Kidney (tissue), 22 donors: ENCODE measurements around the gene LCE3D. TPM values are rescaled to one million over a fixed set of nuclear protein-coding genes. Genes with fewer than 3 reads are reported as not detected.

Experiments used
- DNase-seq, 5 donors: peaks; one replicate each; pipeline ENCODE4 v3.0.0-alpha.2; 2013 to 2020
- FAIRE-seq: peaks from 2 replicates; lab custom pipeline; 2012; peaks lifted over from hg19 to GRCh38; lab: Jason Lieb, UNC
- H3K27ac ChIP-seq, 2 donors: one replicate each; pipeline ENCODE4 v1.7.0; 2013; ENCODE audit warnings: low read depth in 2 of 2, low read length in 2 of 2, inconsistent platforms in 1 of 2
- H3K27me3 ChIP-seq: one replicate; pipeline ENCODE4 v1.7.1; 2013; ENCODE audit warnings: low read length, inconsistent platforms; ENCODE audit not compliant: control insufficient read depth, insufficient read depth
- H3K36me3 ChIP-seq, 3 donors: one replicate each; pipeline versions ENCODE4 v1.7.0 to v1.7.1; 2013; ENCODE audit warnings: low read length in 3 of 3, control low read depth in 1 of 3, inconsistent platforms in 1 of 3; ENCODE audit not compliant: insufficient read depth in 3 of 3, control insufficient read depth in 2 of 3
- H3K4me1 ChIP-seq, 3 donors: one replicate each; pipeline versions ENCODE4 v1.7.0 to v1.7.1; 2013; ENCODE audit warnings: low read length in 3 of 3, inconsistent platforms in 1 of 3, low read depth in 1 of 3; ENCODE audit not compliant: control insufficient read depth in 2 of 3, insufficient read depth in 2 of 3
- H3K4me3 ChIP-seq, 3 donors: one replicate each; pipeline versions ENCODE4 v1.7.0 to v1.8.1; 2013; ENCODE audit warnings: low read length in 3 of 3, control low read depth in 1 of 3, inconsistent platforms in 1 of 3
- H3K9ac ChIP-seq, 3 donors: one replicate each; pipeline versions ENCODE4 v1.7.0 to v1.7.1; 2013; ENCODE audit warnings: low read length in 3 of 3, control low read depth in 1 of 3, inconsistent platforms in 1 of 3
- H3K9me3 ChIP-seq, 3 donors: one replicate each; pipeline versions ENCODE4 v1.7.0 to v1.7.1; 2013; ENCODE audit warnings: low read length in 3 of 3, control low read depth in 1 of 3, inconsistent platforms in 1 of 3; ENCODE audit not compliant: control insufficient read depth in 2 of 3, insufficient read depth in 1 of 3
- CTCF ChIP-seq: IDR thresholded peaks from 3 replicates; pipeline ENCODE4 v1.5.1; 2012; ENCODE audit warnings: mild to moderate bottlenecking, moderate library complexity, borderline replicate concordance; ENCODE audit not compliant: insufficient read depth; ENCODE audit errors: extremely low read depth
- intact Hi-C: fragments of 100-400 bp; cut with DNase I; formaldehyde crosslinking; loops from one replicate; pipeline ENCODE4 v1.11.1; 2022
- long read RNA-seq, 10 donors: library from polyadenylated mRNA in 1 of 10; unstranded in 1 of 10; transcript quantifications; one replicate each; pipeline ENCODE4 v2.0.0 and lab custom pipeline, GENCODE V29; 2021 to 2026
- polyA plus RNA-seq: library from polyadenylated mRNA; stranded (reverse); fragments of 350-450 nt; fragmentation: Illumina TruSeq; extraction: RNeasy Lipid Tissue Mini Kit (QIAGEN cat#74804); gene quantifications from one replicate; pipeline ENCODE4 v1.2.3, GENCODE V29; 2014; ENCODE audit warnings: low read depth, low replicate concordance; ENCODE audit not compliant: insufficient read depth
- total RNA-seq: library from RNA; stranded (reverse); fragmentation: NEBNext Ultra II Directional; extraction: Animal tissue kit (Norgen Biotek cat#: 25700); gene quantifications from one replicate; pipeline ENCODE4 v1.2.1, GENCODE V29; 2021
- donor health status: control.
- donor health status: control.
- donor health status: control.
- donor health status: control.
- donor health status: control.
- donor health status: DM: yes; HTN: yes; CAD: no.
- donor health status: Normal renal cell carcinoma (clear cell type).

Gene LCE3D
- not detected for total RNA-seq
- polyA plus RNA-seq: not detected
- long read RNA-seq, donor 1: 0 reads
- long read RNA-seq, donor 2: 0 reads
- long read RNA-seq, donor 3: 0 reads
- long read RNA-seq, donor 4: 0 reads
- long read RNA-seq, donor 5: 0 reads
- long read RNA-seq, donor 6: 0 reads
- long read RNA-seq, donor 7: 0 reads
- long read RNA-seq, donor 8: 0 reads
- long read RNA-seq, donor 9: 0 reads
- long read RNA-seq, donor 10: 0 reads

GRCh38 chr1:152580433-152580832, at the start of gene LCE3D:
Gene LCE3D, minus strand, starts transcription at chr1:152580516. Its CDS starts 580 bp downstream, at chr1:152579936.
- intact Hi-C loops: no loop called here
- no peaks in the 10 kb centered on the region for H3K9me3 ChIP-seq
- H3K4me1 ChIP-seq: no peaks in the 10 kb centered on the region
- no peaks in the 10 kb centered on the region for H3K27me3 ChIP-seq
- no peaks in the 10 kb centered on the region for H3K36me3 ChIP-seq
- H3K9ac ChIP-seq: no peak within 1 kb of the TSS
- no peak for TF ChIP-seq CTCF
- H3K27ac ChIP-seq: no peak within 1 kb of the TSS
- DNase-seq: no peak
- no peak for FAIRE-seq
- no peak within 1 kb of the TSS for H3K4me3 ChIP-seq

- no peak for TF ChIP-seq CTCF
- FAIRE-seq (no peak), DNase-seq (no peak)
- Histone ChIP-seq H3K27ac (no peak overlapping the region), H3K9me3 (no peaks in the 10 kb centered on the region), H3K4me1 (no peaks in the 10 kb centered on the region), H3K4me3 (no peak overlapping the region), H3K27me3 (no peaks in the 10 kb centered on the region), H3K36me3 (no peaks in the 10 kb centered on the region), H3K9ac (no peak overlapping the region)
- intact Hi-C loops: no loop called here
Measured at GRCh38 chr1:152626744-152627143, 46.4 kb upstream of the LCE3D start.

- Histone ChIP-seq H3K27me3 (no peaks in the 10 kb centered on the region), H3K27ac (no peak overlapping the region), H3K9ac (no peak overlapping the region), H3K36me3 (no peaks in the 10 kb centered on the region), H3K4me3 (no peak overlapping the region), H3K4me1 (no peaks in the 10 kb centered on the region), H3K9me3 (peaks cover 0 to 10% (median 8%) of the 10 kb centered on the region in 3 donors)
- FAIRE-seq (no peak), DNase-seq (no peak)
- no peak for TF ChIP-seq CTCF
- intact Hi-C loops: no loop called here
Measured at GRCh38 chr1:152623203-152623844, 43.0 kb upstream of the LCE3D start.
